GM12891 (cell line): ENCODE measurements around the gene PNLIPRP2.

Source experiments
- DNase-seq: peaks from one replicate; pipeline ENCODE4 v3.0.0; 2011; ENCODE audit warnings: low spot score; ENCODE audit not compliant: insufficient read length
- FAIRE-seq: peaks from 2 replicates; lab custom pipeline; 2011; peaks lifted over from hg19 to GRCh38; lab: Jason Lieb, UNC
- PAX5 ChIP-seq: IDR thresholded peaks from 2 replicates; pipeline ENCODE4 v1.6.1; 2011; ENCODE audit warnings: low read length, moderate library complexity, mild to moderate bottlenecking; ENCODE audit not compliant: insufficient read depth, severe bottlenecking
- POLR2A ChIP-seq: IDR thresholded peaks from 2 replicates; pipeline ENCODE4 v1.6.1; 2011; ENCODE audit warnings: low read depth, low read length, control low read depth
- POLR2AphosphoS5 ChIP-seq: IDR thresholded peaks from 2 replicates; pipeline ENCODE4 v1.6.1; 2011; ENCODE audit warnings: low read depth, low read length, control low read depth
- POU2F2 ChIP-seq: IDR thresholded peaks from 2 replicates; pipeline ENCODE4 v1.6.1; 2011; ENCODE audit warnings: low read depth, mild to moderate bottlenecking, control low read depth, low read length, moderate library complexity
- SPI1 ChIP-seq: IDR thresholded peaks from 2 replicates; pipeline ENCODE4 v1.6.1; 2011; ENCODE audit warnings: low read depth, low read length, control low read depth
- TAF1 ChIP-seq: IDR thresholded peaks from 2 replicates; pipeline ENCODE4 v1.6.1; 2011; ENCODE audit warnings: low read depth, low read length, control low read depth

Gene PNLIPRP2

GRCh38 chr10:116687633-116688032 is 66.9 kb downstream of the PNLIPRP2 start:
- no peak for FAIRE-seq
- TF ChIP-seq POLR2AphosphoS5 = no peak
- TF ChIP-seq POU2F2 = no peak
- TF ChIP-seq POLR2A = no peak
- no peak for TF ChIP-seq TAF1
- no peak for TF ChIP-seq SPI1
- TF ChIP-seq PAX5 = no peak

DNA sequence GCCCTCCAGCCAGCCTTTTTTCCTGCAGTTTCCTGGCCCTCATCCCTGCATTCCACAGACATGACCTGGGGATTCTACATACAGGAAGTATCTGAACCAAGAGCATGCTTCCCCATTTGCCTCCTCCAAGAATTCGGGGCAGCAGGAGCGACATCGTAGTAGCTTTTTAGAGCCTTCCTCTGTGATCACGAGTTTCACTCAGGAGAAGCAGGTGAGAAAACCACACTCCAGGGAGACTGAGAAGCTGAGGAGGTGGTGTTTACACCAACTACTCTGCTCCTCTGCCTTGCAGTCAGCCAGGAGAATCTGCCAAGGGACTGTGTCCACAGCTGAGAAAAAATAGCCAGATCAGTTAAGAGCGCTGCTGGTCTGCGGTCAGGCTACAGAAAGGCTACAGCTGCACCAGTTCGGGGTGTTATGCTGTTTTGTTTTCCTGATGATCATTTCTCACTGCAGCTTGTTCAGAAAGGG is 67.5 kb downstream of the PNLIPRP2 start:
- no peak for TF ChIP-seq POLR2AphosphoS5
- TF ChIP-seq TAF1 = no peak
- TF ChIP-seq SPI1 = no peak
- no peak for TF ChIP-seq POLR2A
- TF ChIP-seq POU2F2 = no peak
- no peak for TF ChIP-seq PAX5
- DNase-seq (no peak), FAIRE-seq (no peak)

More at GRCh38 chr10:116687633-116688032, 66.9 kb downstream of the PNLIPRP2 start:
- DNase-seq = no peak

- TF ChIP-seq SPI1 (no peak), POU2F2 (no peak), POLR2A (no peak), POLR2AphosphoS5 (no peak), TAF1 (no peak), PAX5 (no peak)
- no peak for DNase-seq
These were observed 68.2 kb downstream of the PNLIPRP2 start for GRCh38 chr10:116688741-116689495.

GRCh38 chr10:116689744-116690143 is 69.0 kb downstream of the PNLIPRP2 start:
- TF ChIP-seq SPI1 = no peak
- TF ChIP-seq TAF1 = no peak
- no peak for TF ChIP-seq POU2F2
- no peak for TF ChIP-seq PAX5
- no peak for TF ChIP-seq POLR2A
- no peak for TF ChIP-seq POLR2AphosphoS5
- FAIRE-seq (no peak), DNase-seq (no peak)

More at GRCh38 chr10:116688741-116689495, 68.2 kb downstream of the PNLIPRP2 start:
- FAIRE-seq = no peak

DNA sequence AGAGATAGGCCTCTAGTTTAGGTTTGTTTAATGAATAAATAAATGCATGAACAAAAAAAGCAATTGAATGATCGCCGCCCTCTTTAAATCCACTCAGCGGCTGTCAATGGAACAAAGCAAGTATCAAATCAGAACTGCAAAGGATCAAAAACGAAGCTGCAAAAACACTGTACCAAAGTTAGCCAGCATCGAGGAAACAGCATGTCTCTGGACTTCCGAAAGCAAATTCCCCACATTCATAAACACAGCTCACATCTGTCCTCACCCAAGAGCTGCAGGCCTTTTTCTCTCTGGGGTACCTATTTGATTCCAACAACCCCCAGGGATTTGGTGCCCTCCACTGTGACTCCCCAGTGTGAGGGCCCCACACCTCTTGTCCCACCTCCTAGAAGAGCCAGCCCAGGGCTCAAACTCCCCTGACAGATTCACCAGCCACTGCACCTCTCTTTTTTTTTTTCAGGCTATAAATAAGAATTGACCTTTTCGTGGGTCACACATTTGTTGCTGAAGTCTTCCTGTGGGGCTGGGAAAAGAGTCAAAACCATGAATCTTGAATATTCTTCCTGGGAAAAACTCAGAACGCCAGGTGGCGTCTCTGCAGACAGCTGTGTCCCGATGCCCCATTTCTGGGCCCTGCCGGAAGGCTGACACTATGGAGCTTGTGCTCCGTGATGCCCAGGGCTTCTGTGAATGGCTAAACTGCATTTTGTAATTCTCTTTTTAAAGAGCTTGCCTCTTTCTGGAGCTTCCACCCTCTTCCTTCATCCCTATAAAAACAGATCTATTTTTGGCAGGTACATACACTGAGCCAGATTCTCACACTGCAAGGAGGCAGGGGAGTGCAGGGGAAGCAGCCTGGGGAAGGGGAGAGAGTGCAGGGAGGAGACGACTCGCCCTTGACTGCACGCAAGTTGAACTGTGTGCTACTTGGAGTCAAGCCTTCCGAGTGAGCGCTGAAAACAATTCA is 69.9 kb downstream of the PNLIPRP2 start:
- no peak for TF ChIP-seq SPI1
- no peak for TF ChIP-seq TAF1
- TF ChIP-seq PAX5 = no peak
- TF ChIP-seq POLR2AphosphoS5 = no peak
- TF ChIP-seq POU2F2 = no peak
- no peak for TF ChIP-seq POLR2A
- FAIRE-seq = no peak
- no peak for DNase-seq

GRCh38 chr10:116691635-116692034 is 70.9 kb downstream of the PNLIPRP2 start:
- FAIRE-seq (no peak), DNase-seq (no peak)
- TF ChIP-seq POLR2AphosphoS5 (no peak), SPI1 (no peak), POLR2A (no peak), PAX5 (no peak), TAF1 (no peak), POU2F2 (no peak)

- TF ChIP-seq POLR2A (no peak), POU2F2 (no peak), PAX5 (no peak), TAF1 (no peak), POLR2AphosphoS5 (no peak), SPI1 (no peak)
- DNase-seq (no peak), FAIRE-seq (no peak)
These were observed 71.5 kb downstream of the PNLIPRP2 start for GRCh38 chr10:116692225-116692624.

DNA sequence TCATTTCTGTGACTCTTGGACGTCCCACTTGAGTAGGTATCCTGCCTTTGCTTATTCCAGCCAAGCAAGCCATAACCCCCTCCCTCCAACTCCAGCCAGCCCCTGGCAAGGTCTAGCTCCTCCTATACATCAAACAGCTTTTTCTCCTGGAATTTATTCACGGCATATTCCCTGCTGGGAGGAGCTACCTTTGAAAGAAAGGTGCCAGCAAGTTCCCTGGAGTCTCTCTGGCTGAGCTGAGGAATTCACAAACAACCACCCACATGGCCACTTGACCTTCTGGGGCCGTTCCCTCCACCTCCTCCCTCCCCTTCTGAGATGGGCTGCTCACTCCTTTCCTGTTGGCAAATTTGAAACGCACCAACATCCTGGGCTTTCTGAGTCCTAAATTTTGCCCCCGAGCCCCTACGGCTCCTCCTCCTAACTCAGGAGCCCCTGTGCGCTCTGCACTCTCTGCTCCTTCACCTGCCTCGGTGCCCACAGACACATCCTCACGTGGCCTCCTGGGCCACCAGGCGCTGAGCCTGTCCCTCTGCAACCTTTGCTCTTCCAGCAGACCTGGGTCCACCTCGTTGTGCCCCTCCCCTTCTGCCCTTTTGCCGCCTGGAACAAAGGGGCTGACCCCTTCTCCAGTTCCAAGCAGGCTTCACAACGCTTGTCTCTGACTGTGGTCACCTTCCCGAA is 73.6 kb downstream of the PNLIPRP2 start:
- FAIRE-seq = no peak
- TF ChIP-seq SPI1 = no peak
- no peak for TF ChIP-seq POLR2AphosphoS5
- TF ChIP-seq PAX5 = no peak
- no peak for TF ChIP-seq POLR2A
- TF ChIP-seq TAF1 = no peak
- TF ChIP-seq POU2F2 = no peak
- no peak for DNase-seq
